ENCODE measurements around the gene ZNF549.
A peak's percentile ranks its signal among the peaks of the same experiment; 100 is the strongest.

The ZNF549 gene

DNA sequence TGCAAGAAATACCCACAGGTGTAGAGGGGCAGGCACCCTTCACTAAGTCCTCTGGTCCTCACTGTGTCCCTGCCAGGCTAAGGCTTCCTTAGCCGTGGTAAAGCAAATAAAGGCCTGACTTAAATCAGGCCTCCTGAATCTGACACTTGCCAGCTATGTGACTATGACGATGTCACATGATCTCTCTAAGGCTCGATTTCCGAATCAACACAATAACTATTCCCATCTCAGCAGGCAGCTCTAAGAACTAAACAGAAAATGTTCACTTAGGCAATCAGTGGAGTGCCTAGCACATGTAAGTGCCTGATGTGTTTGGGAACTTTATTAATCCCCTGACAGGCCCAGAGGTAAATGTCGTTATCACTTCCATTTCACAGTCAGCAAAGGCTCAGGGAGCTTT, 30.5 kb downstream of the ZNF549 start:
- TF ChIP-seq ZNF274 (IDR thresholded peaks at IDR 0.05; ENCODE audit: low read depth, low read length), result no peak
- no peak overlapping the region for H3K4me3 ChIP-seq (ENCODE audit: low read length)

DNA sequence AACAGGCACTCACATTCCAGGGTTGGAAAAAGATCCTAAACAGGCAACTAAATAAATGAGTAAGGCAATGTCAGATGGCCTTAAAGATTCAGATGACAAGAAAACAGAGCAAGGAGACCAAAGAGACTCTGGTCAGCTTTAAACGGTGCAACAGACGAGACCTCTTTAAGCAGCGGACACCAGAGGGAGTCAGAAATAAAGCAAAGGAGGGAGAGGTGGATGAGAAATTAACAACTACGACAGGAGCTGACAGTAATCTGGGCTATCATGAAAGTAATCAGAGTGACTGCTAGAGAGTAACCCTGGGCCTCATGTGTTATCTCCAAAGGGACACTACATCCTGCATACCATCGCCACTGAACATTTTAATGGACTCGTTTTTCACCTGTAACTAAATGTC, 31.4 kb downstream of the ZNF549 start:
- no peak for TF ChIP-seq ZNF274 (IDR thresholded peaks at IDR 0.05; ENCODE audit: low read depth, low read length)
- peak overlapping the region; percentile 73; the same call in 1 of the 2 replicates for H3K4me3 ChIP-seq (ENCODE audit: low read length)

DNA sequence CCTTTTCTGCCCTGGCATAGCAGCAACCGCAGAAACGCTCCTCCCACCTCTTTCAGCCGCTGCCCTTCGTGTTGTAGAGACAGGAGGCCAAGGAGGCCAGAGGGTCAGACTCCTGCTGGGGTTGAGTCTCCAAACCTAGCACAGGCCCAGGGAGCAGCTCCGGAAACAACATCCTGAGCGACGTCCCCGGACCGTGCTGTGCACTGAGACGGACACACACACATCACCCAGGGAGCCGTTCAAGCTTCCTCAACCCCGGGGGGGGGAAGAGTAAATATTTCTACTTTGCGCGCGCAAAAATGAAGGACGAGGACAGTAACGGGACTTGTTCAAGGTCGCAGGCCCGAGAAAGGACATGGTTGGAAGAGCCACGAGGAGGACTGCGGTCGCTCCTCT, 31.9 kb downstream of the ZNF549 start:
- TF ChIP-seq ZNF274 (IDR thresholded peaks at IDR 0.05; ENCODE audit: low read depth, low read length), result no peak
- peak overlapping the region; percentile 73 for H3K4me3 ChIP-seq (ENCODE audit: low read length)

DNA sequence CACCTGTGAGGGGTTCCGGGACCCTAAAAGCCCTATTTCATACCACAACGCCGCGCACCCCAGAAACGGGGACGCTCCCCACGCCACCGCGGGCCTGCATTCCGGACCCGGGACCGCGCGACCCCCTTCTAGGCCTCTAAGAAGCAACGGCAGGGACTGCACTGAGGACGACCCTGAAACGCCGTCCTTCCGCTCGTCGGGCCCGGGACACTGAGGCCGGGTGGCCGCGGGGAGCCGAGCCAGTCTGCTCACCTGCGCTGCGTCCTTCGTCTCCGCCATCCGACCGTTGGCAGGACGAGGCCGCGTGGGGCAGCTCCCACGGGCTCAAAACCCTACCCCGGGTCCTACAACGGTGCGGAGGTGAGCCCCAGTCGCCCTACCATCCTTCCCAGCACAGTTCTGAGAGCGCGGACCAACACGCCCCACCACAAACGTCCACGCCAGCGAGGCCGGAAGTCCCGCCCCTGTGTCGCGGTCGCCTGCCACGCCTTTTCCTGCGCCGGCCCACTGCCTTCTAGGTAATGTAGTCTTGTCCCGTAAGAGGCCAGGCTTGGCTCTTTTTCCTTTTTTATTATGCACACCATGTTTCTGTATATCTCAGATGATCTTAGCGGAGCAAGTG, 32.4 kb downstream of the ZNF549 start, which contains the start of gene ZNF550:
Gene ZNF550 (minus strand): TSS at position 460 of the 622 bp plus-strand sequence. CDS start 181 bp downstream, at position 279.
- no peak for TF ChIP-seq ZNF274 (IDR thresholded peaks at IDR 0.05; ENCODE audit: low read depth, low read length)

DNA sequence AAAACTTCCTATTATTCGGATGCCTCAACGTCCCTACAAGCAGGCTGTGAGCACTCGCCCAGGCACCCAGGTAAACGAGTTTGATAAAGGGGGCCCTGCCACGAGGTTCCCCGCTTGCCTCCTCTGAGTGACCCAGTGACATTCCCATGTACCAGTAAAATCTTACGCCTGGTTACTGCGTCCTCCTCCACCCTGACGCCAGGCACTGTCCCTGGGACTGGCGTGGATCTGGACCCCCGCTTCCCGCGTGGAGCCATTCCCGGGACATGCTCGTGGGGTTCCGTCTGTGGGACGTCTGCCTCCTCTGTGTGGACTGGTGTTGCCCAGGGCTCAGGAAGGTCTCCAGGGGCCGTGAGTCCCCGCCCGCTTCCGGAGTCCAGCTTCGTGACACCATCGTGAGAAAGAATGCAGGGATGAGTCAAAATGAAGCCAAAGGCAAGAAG, 32.9 kb downstream of the ZNF549 start:
- no peak for TF ChIP-seq ZNF274 (IDR thresholded peaks at IDR 0.05; ENCODE audit: low read depth, low read length)
- H3K4me3 ChIP-seq (ENCODE audit: low read length), result peak overlapping the region; percentile 73; the same call in 1 of the 2 replicates

More for the DNA sequence above, 32.4 kb downstream of the ZNF549 start, which contains the start of gene ZNF550:
- H3K4me3 ChIP-seq (ENCODE audit: low read length), result peak within 1 kb of the TSS; percentile 73

DNA sequence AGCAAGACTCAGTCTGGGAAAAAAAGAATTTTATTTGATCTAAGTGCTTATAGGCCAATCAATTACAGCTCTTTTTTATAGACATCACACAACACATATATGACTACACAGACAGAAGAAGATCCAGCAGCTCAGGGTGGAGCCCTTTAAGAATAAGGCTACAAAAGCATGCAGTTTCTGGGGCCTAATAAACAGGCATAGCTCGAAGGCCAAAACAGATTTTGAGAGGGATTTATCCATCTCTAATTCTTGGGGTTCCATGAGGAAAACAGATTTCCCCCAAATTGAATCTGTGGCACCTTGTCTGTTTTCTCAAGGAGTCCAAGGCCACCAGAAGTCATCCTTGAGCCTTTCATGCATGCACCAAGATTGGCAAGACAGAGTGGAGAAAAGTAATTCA, 36.4 kb downstream of the ZNF549 start:
- no peak for TF ChIP-seq ZNF274 (IDR thresholded peaks at IDR 0.05; ENCODE audit: low read depth, low read length)
- no peak overlapping the region for H3K4me3 ChIP-seq (ENCODE audit: low read length)

DNA sequence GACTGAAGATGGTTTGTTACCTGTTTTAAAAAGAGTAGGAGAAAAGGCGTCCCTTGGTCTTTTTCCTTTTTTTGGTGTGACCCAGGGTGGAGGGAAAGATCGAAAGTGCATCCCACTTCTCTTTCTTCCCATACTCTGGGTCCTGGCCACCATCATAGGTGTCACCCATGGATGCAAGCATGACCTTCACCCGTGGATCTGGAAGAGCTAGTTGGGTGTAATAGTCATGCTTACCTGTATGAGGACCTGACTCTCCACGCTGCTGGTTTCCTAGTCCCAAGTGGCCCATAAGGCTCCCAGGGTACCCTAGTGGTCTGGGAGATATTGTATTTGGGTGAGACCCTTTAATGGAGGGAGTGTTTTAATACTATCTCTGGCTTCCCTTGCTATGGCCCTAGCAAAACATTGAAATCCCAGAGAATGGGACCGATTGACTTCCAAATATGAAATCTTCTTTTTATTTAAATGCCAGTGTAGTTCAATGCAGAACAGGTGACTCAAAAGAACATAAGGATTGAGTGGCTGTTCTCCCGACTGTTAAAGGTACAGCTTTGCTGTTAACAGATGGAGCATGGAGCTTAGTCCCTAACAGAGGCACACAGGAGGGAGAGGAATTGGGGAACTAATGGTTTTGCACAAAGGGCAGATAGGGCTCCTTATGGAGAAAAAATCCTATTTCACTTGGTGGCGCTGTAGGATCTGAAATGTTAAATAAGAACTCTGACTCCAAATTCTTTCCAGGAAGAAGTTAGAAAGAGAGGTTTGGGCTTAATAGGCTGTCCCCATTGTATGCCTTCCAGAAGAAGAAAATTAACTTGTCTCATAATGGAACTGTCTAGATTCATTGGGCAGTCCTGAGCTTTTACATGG, 39.5 kb downstream of the ZNF549 start:
- TF ChIP-seq ZNF274 (IDR thresholded peaks at IDR 0.05; ENCODE audit: low read depth, low read length), result no peak
- no peak overlapping the region for H3K4me3 ChIP-seq (ENCODE audit: low read length)

DNA sequence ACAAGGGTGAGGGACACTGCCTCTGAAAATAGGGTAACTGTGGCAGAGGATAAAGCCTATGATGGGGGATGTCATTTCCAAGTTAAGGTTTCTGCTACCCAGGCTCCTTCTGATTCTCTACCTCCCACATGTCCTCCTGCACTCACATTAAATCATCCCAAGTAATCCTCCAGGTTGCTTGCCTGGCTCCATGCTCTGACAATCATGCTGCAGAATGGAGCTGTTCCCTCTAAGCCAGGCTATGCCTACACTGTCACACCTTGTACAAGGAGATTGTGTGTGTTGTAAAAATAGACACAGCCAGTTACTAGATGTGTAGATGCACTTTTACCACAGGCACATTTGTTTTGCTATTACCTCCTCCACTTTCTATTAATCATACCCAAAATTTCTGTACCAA, 43.6 kb downstream of the ZNF549 start:
- TF ChIP-seq ZNF274 (IDR thresholded peaks at IDR 0.05; ENCODE audit: low read depth, low read length), result no peak
- no peak overlapping the region for H3K4me3 ChIP-seq (ENCODE audit: low read length)

DNA sequence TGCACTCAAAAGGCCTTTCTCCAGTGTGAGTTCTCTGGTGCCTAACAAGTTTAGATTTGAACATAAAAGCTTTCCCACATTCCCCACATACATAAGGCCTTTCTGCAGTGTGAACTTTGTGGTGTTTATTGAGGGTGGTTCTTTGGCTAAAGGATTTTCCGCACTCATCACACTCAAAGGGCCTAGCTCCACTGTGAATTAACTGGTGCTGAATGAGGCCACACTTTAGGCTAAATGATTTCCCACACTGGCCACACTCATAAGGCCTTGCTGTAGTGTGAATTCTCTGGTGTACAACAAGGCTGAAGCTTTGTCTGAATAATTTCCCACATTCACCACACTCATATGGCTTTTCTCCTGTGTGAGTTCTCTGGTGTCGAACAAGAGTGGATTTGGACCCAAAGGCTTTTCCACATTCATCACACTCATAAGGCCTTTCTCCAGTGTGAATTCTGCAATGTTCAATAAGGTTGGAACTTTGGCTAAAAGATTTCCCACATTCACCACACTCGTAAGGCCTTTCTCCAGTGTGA, 45.3 kb downstream of the ZNF549 start:
- TF ChIP-seq ZNF274 (IDR thresholded peaks at IDR 0.05; ENCODE audit: low read depth, low read length), result peak; percentile 97
- no peak overlapping the region for H3K4me3 ChIP-seq (ENCODE audit: low read length)

DNA sequence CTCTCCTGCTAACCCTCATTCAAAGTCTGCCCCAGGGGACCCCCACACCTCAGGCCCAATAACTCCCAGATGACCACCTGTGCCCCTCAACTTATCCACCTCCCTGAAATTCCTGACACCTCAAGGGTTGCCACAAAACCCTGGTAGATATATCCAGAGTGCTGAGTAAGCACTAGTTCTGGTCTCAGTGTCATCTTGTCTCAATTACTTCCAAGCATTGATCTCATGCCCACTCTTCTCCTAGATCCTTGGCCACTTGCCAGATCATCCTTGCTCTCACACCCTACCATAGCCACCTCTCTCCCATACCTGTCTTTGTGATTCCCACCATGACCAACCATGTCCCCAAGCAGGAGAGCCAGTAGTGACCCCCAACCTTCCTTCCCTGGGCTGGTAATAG, 49.5 kb downstream of the ZNF549 start:
- no peak overlapping the region for H3K4me3 ChIP-seq (ENCODE audit: low read length)
- no peak for TF ChIP-seq ZNF274 (IDR thresholded peaks at IDR 0.05; ENCODE audit: low read depth, low read length)

DNA sequence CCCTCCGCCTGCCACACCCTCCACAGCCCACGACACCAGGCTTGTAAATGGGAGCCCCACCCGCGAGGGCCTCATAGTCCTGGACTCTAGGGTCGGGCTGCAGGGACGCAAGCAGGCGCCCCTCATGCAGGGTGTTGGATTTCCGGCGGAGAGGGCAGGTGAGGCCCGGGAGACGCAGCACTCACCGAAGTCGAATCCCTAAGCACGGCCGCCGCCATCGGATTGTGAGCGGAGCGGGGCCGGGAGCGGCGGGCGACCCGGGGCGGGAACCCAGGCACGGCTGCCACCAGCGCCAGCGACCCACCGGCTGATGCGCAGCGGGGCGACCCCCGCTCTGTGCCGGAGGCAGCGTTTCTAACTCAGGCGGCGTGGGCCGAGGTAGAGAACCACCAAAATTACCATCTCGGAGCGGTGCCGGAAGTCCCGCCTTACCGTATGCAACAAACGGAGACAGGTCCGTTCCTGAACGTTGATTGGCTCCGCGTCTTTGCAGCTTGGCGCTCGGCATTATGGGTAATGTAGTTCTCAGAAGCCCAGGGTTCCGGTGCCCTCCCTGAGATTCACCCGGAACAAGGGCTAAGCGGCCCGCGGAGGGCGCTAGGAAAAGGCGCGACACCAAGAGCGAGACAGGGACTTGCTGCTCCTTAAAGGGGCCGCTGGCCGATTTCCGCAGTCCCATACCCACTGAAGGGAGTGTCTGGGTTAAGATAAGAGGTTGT, 51.5 kb downstream of the ZNF549 start, which contains the start of gene ZNF416:
Gene ZNF416 (minus strand): TSS at position 425 of the 719 bp plus-strand sequence. CDS start 207 bp downstream, at position 218.
- TF ChIP-seq ZNF274 (IDR thresholded peaks at IDR 0.05; ENCODE audit: low read depth, low read length), result no peak
- H3K4me3 ChIP-seq (ENCODE audit: low read length), result peak within 1 kb of the TSS; percentile 89

DNA sequence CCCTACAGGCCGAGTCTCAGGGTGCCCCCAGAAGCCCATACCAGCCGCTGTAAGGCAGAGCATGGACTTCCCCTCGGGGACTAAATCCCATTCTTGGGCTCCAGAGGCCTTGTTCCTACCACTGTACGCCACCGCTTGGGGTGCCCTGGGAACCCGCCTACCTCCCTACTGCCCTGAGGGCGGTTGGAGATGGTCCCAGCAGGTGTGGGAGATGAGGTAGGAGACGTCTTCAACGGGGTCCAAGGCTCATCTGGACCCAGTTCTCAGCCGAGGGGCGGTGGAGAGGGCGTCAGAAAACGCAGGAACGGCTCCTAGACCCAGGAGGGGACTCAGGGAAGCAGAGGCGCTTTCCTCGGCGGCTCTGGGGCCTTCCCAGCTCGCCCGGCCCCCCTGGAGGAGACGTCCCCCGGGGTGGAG, 56.0 kb downstream of the ZNF549 start:
- no peak for TF ChIP-seq ZNF274 (IDR thresholded peaks at IDR 0.05; ENCODE audit: low read depth, low read length)
- H3K4me3 ChIP-seq (ENCODE audit: low read length), result no peak overlapping the region; the same call in 1 of the 2 replicates

DNA sequence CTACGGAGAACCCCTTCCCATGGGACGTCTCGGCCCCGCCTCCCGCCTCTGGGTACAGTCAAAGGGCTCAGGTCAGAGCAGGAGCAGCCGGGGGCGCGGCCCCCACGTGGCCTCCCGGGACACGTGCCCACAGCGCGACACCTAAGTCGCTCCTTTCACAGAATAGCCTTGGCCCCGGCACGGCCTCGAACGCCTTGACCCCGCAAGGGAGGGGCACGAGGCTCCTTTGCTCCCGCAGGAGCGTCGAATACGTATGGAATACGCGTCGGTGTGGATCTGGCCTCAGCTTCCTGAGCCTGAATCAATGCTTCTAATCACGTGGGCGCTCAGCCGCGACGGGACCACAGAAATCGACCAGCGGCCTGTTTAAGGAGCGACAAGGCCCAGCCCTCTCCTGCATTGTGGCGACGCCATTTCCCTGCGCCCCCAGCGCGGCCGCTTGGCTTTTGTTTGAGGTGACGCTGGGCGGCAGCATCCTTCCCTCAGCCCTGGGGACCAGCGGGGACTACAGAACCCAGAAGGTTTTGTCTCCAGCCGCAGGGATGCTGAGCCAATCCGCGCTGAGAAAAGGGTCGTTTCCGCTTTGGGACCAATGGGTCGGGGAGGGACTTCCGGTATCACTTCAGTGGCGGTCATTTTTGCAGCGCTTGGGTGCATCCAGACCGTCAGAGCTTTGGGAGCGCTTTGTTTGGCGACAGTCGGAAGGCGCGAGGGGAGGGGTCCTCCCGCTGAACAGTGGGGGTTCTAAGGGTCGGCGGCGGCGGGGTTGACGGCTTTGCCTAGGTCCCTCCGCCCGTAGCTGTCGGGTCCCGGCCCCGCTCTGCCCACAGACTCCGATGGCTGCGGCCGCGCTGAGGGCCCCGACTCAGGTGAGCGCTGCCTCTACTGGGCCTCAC, 56.6 kb downstream of the ZNF549 start, which contains the start of gene ZIK1:
Gene ZIK1 (plus strand): TSS at position 625 of the 896 bp plus-strand sequence. CDS start 212 bp downstream, at position 837.
- TF ChIP-seq ZNF274 (IDR thresholded peaks at IDR 0.05; ENCODE audit: low read depth, low read length), result no peak
- peak within 1 kb of the TSS; percentile 78 for H3K4me3 ChIP-seq (ENCODE audit: low read length)
